GM12891 (cell line): ENCODE results near the gene ACSL3.
"Not testable (repeated sequence)": the region's sequence is repeated elsewhere in the genome, so short reads cannot be mapped to it uniquely, and the experiment has no call there.

Experiments used
- DNase-seq: peaks from one replicate; pipeline ENCODE4 v3.0.0; 2011; ENCODE audit warnings: low spot score; ENCODE audit not compliant: insufficient read length
- FAIRE-seq: peaks from 2 replicates; lab custom pipeline; 2011; peaks lifted over from hg19 to GRCh38; lab: Jason Lieb, UNC
- PAX5 ChIP-seq: IDR thresholded peaks from 2 replicates; pipeline ENCODE4 v1.6.1; 2011; ENCODE audit warnings: low read length, moderate library complexity, mild to moderate bottlenecking; ENCODE audit not compliant: insufficient read depth, severe bottlenecking
- POLR2A ChIP-seq: IDR thresholded peaks from 2 replicates; pipeline ENCODE4 v1.6.1; 2011; ENCODE audit warnings: low read depth, low read length, control low read depth
- POLR2AphosphoS5 ChIP-seq: IDR thresholded peaks from 2 replicates; pipeline ENCODE4 v1.6.1; 2011; ENCODE audit warnings: low read depth, low read length, control low read depth
- POU2F2 ChIP-seq: IDR thresholded peaks from 2 replicates; pipeline ENCODE4 v1.6.1; 2011; ENCODE audit warnings: low read depth, mild to moderate bottlenecking, control low read depth, low read length, moderate library complexity
- SPI1 ChIP-seq: IDR thresholded peaks from 2 replicates; pipeline ENCODE4 v1.6.1; 2011; ENCODE audit warnings: low read depth, low read length, control low read depth
- TAF1 ChIP-seq: IDR thresholded peaks from 2 replicates; pipeline ENCODE4 v1.6.1; 2011; ENCODE audit warnings: low read depth, low read length, control low read depth

Gene ACSL3

DNA sequence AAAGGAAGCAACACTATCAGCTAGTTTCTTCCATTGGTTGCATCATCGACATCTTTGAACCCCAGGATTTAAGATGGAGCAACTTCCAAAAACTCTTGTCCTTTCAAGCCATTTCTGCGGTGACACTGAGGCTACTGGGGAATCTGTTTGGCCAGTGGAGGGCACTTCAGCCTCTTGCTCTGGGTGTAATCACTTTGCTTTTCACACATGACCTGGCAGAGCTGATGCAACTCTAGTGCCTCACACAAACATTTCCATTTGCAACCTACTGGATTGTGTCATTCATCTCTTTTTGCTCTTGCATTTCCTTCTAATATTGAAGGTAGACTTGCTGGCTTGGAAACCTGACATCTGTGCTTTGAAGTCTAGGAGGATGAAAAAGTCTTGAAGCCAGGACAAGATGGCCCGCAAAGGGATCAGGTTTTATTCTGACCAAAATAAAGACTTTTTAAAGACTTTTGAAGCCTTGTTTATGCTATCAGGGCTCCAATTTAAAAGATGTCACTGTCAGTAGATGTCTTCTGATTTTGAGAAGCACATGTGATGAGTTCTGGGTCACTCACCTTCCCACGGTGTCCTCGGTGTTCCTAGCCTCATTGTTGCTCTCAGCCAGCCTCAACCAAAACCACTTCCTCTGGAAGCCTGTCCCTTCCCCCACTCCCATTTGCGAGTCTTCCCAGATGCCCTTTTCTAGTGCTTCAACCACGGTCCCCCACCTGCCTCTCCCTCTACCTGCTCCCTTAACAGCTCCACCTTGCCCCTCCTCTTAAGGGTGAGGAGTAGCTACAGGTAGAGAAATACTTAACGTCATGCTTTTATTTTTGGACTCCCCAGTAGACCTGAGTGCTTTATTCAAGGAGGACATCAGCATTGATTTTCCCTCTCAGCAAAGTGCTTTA is 121.4 kb downstream of the ACSL3 start:
- TF ChIP-seq POU2F2 = no peak
- no peak for TF ChIP-seq TAF1
- no peak for TF ChIP-seq PAX5
- no peak for TF ChIP-seq SPI1
- no peak for TF ChIP-seq POLR2A
- TF ChIP-seq POLR2AphosphoS5 = no peak
- no peak for FAIRE-seq
- DNase-seq = no peak

DNA sequence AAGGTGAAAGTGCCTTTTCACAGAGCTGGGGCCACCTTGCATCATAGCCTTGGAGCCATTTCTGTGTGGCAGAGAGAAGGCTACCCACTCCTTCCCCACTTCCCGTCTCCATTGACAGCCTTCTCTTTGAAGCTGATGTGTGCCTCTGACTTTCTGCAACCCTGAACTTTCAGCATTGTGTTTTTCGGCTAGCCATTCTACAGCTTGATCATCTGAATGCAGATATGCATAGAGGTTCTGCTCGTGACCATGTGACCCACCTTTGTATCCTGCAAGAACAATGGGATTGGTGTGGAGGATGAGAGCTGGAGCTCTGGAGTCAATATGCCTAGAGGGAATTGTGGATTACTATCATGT is 122.1 kb downstream of the ACSL3 start:
- no peak for DNase-seq
- FAIRE-seq = peak; percentile 9
- TF ChIP-seq POLR2A (no peak), PAX5 (no peak), POLR2AphosphoS5 (no peak), POU2F2 (no peak), SPI1 (no peak), TAF1 (no peak)

DNA sequence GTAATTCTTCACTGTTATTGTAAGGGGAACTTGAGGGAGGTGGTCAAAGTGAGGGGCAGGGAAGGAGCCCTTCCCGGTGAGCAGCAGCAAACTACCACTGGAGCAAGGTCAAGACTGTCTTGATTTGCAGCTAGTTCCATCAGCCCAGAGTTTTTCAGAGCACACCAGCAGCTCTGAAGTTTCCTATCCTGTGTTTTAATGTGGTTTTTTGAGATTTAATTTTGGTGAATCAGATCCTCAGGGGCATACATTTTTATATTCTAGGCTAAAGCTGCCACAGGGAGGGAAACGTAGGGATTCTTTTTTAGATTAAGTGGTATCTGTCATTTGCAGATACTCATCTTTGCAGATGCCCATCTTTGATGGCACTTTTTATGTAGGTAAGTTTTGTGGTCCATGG is 124.1 kb downstream of the ACSL3 start:
- FAIRE-seq = no peak
- DNase-seq = no peak
- TF ChIP-seq SPI1 = no peak

DNA sequence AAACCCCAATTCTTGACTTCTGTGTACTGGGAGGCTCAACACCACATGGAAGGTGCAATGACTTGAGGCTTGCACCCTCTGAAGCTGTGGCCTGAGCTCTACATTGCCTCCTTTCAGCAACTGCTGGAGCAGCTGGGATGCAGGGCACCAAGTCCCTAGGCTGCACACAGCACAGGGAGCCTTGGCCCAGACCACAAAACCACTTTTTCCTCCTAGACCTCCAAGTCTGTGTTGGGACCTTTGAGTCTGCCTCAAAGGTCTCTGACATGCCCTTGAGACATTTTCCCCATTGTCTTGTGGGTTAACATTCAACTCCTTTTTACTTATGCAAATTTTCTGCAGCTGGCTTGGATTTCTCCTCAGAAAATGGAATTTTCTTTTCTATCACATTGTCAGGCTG is 128.6 kb downstream of the ACSL3 start:
- TF ChIP-seq TAF1 (no peak), POLR2A (no peak), SPI1 (no peak), POU2F2 (no peak), POLR2AphosphoS5 (no peak), PAX5 (no peak)
- no peak for DNase-seq
- FAIRE-seq = no peak

DNA sequence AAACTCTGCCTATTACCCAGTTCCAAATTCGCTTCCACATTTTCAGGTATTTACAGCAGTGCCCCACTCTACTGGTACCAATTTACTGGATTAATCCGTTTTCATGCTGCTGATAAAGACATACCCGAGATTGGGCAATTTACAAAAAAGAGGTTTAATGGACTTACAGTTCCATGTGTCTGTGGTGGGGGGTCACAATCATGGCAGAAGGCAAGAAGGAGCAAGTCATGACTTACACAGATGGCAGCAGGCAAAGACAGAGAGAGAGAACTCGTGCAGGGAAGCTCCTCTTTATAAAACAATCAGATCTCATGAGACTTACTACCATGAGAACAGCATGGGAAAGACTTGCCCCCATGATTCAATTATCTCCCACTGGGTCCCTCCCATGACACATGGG is 129.4 kb downstream of the ACSL3 start:
- not testable (repeated sequence) for FAIRE-seq, DNase-seq

DNA sequence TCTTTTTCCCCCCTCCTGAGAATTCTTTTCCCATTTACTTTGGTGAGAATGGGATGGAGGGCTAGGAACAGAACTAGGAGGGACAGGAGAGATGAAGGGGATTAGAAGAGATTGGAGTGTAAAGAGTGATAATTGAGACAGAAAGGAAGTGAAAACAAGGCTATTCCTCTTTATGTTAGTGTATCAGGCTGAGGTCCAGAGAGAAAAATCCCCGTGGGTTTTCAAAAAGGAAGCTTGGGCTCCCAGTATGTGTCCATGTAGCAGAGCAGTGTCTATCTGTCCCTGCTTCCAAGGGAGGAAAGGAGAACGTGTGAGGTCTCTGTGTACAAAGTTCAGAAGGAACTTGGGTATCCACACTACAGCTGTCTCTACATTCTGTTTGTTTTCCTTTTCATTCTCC is 131.3 kb downstream of the ACSL3 start:
- no peak for FAIRE-seq
- TF ChIP-seq PAX5 (no peak), SPI1 (peak; percentile 43; the same call in 1 of the 2 replicates)
- no peak for DNase-seq
